22Rv1 (cell line): Measurements from ENCODE around the gene SGSH.

Source experiments
- H3K27ac ChIP-seq: fragments of 450-650 bp; 2 replicates; pipeline ENCODE4 v1.5.1; 2017
- ZFX ChIP-seq: fragments of 450-650 bp; IDR thresholded peaks from 2 replicates; pipeline ENCODE4 v1.6.1; 2017; ENCODE audit warnings: antibody characterized with exemption, borderline replicate concordance
- TF ChIP-seq, protein P1 (sequence below): fragments of 450-650 bp; IDR thresholded peaks from 2 replicates; pipeline ENCODE4 v1.5.1; 2017; ENCODE audit warnings: mild to moderate bottlenecking

SGSH gene

DNA sequence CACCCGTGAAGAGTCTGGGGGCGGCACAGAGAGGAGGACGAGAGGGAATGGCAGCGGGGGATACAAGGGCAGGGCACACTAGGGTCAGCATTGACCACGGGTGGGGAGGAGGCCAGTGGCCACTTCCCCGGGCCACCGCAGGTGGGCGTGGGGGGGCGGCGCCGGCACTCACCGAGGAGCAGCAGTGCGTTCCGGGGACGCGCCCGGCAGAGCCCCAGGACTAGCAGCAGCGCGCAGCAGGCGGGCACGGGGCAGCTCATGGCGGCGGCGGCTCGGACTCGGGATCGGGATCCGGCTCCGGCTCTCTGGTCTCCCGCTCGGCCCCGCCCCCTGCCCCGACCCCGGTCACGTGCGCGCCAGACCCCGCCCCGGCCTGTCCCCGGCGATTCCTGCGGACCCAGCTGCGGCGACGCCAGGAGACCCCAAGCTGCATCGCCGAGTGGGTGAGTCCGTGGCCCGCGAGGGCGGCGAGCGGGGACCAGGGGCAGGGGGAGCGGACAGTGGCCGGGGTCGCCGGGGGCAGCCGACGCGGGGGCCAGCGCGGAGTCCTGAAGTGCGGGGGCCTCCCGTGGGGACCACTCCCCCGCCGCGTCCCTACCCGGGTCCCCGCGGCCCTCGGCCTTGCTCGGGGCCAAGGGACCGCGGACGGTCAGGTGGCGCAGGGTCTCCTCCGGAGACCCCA is at the start of gene SGSH, which contains the start of gene SLC26A11:
SGSH (minus strand) TSS at position 280 of the 682 bp plus-strand sequence; CDS start at position 260, 20 bp downstream.
SLC26A11 (plus strand) TSS at position 374 of the 682 bp plus-strand sequence. CDS start 1,134 bp downstream, outside the sequence.
- TF ChIP-seq ZFX, result no peak
- TF ChIP-seq, protein P1, sequence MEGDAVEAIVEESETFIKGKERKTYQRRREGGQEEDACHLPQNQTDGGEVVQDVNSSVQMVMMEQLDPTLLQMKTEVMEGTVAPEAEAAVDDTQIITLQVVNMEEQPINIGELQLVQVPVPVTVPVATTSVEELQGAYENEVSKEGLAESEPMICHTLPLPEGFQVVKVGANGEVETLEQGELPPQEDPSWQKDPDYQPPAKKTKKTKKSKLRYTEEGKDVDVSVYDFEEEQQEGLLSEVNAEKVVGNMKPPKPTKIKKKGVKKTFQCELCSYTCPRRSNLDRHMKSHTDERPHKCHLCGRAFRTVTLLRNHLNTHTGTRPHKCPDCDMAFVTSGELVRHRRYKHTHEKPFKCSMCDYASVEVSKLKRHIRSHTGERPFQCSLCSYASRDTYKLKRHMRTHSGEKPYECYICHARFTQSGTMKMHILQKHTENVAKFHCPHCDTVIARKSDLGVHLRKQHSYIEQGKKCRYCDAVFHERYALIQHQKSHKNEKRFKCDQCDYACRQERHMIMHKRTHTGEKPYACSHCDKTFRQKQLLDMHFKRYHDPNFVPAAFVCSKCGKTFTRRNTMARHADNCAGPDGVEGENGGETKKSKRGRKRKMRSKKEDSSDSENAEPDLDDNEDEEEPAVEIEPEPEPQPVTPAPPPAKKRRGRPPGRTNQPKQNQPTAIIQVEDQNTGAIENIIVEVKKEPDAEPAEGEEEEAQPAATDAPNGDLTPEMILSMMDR, result 0 out of 2 replicates have a peak, but pooled peaks have one; percentile 4
- H3K27ac ChIP-seq, result peak within 1 kb of the TSS; percentile 84

DNA sequence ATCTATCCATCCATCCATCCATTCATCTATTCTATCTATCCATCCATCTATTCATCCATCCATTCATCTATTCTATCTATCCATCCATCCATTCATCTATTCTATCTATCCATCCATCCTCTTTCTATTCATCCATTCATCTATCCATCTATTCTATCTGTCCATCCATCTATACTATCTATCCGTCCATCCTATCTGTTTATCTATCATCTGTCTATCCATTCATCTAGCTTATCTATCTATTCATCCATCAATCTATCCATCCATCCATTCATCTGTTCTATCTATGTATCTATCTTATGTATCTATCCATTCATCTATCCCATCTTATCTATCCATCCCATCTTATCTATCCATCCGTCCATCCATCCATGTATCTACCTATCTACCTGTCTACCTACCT is 49.3 kb upstream of the SGSH start:
- H3K27ac ChIP-seq, result no peak overlapping the region
- no peak for TF ChIP-seq ZFX
- TF ChIP-seq, protein P1, result no peak

DNA sequence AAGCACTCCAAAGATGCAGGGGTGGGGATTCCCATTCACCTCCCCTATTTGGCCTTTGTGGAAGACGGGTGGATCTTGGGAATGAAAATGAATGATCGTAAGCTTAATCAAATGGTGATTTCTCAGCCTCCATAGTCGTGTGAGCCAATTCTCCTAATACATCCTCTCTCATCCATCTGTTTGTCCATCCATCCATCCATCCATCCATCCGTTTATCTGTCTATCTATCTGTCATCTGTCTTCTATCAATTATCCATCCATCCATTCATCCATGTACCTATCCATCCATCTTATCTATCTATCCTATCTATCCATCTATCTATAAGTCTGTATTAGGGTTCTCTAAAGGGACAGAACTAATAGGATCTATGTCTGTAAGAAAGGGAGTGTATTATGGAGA is 48.3 kb upstream of the SGSH start:
- H3K27ac ChIP-seq, result no peak overlapping the region
- no peak for TF ChIP-seq ZFX
- TF ChIP-seq, protein P1, result no peak

DNA sequence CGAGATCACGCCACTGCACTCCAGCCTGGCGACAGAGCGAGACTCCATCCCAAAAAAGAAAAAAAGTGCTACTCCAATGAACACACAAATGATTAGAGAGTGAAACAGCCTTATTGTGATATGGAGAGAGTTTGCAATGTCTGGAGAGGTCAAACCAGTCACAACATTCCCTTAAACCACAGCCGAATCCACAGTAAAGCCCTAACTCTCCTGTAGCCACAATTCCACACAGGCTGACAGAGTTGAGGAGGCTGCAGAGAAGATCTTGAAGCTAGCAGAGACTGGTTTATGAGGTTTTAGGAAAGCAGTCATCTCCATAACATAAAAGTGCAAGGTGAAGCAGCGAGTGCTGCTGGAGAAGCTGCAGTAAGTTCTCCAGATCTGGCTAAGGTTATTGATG is 47.3 kb upstream of the SGSH start:
- TF ChIP-seq, protein P1, result no peak
- TF ChIP-seq ZFX, result no peak
- no peak overlapping the region for H3K27ac ChIP-seq

DNA sequence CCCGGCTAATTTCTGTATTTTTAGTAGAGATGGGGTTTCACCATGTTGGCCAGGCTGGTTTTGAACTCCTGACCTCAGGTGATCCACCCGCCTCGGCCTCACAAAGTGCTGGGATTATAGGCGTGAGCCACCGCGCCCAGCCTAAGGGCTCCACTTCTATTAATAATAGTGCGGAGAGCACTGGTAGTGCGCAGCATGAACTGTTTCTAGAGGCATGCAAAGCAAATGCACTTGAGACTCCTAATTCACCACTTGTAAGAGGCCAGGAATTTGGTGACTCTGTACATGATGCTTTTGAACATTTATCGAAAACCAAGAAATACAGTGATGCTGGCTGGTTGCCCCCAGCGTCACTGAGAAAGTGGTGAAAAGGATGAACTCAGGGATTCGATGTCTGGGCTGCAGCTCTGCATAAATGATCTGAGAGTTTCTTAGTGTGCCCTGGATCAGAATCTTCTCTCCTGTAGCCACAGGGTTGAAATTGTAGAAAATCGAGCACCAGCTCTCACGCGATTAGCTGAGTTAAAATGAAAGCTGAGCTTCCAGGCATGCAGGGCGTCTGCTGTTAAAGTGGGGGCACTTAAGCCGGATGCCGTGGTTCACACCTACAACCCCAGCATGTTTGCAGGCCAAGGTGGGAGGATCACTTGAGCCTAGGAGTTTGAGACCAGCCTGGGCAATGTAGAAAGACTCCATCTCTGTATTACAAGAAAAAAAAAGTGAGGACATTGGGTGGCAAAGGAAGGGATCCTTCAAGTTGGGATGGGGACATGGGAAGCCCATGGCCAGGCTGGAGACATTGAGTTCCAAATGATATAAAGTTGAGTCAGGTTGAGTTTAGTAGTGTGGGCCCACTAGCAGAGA is 45.3 kb upstream of the SGSH start:
- no peak for TF ChIP-seq ZFX
- TF ChIP-seq, protein P1, result no peak
- H3K27ac ChIP-seq, result no peak overlapping the region

DNA sequence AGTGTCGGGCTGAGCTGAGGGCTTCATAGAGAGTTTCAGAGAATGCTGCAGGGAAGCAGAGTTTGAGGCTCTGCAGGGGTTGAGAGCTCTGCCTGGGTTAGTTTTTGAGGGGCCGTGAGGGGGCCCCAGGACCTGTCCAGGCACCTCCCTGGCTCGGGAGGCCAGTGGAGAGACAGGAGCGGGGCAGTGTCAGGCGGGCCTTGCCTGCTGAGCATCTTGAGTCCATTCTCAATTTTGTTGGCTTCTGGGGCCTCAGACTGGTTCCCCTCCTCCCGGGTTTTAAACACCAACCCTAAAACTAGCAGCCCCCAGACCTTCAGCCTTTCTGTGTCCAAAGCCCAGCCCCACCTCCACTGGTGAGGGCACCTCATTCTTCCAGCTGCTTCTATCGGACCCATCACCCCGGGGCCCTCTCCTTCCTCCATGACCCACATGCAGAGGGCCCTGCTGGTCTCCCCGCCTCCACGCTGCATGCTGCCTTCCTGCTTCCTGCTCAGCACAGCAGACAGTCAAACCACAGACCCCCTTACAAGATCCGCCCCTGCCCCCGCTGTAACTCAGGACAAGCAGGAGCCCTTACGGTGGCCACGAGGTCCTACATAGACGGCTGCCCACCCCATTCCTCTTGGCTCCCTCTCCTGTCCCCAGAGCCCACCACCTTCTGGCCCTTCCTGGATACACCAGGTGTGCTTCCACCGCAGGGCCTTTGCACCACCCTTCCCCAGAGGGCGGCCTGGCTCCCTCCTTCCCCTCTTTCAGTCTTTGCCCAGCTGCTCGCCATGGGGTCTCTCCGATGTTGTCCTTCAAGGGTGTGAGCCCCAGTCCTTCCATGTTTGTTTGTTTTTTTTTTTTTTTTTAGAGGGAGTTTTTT is 44.3 kb upstream of the SGSH start:
- H3K27ac ChIP-seq, result no peak overlapping the region
- no peak for TF ChIP-seq ZFX
- TF ChIP-seq, protein P1, result no peak
